Measurements from ENCODE around the gene ACE. TPM values are rescaled to one million over a fixed set of nuclear protein-coding genes. Genes with fewer than 3 reads are reported as not detected.

Gene ACE
- total RNA-seq, 1 experiment from 2014 or later, result 0.76 TPM

GRCh38 chr17:63487014-63487339 lies 10.1 kb downstream of the ACE start:
- Histone ChIP-seq H4K20me1 (ENCODE audit: insufficient read depth) (no peaks in the 10 kb centered on the region), H3K4me1 (replicated peaks; ENCODE audit: insufficient read depth) (no peaks in the 10 kb centered on the region), H3K9me3 (ENCODE audit: insufficient read depth, low read depth) (no peaks in the 10 kb centered on the region), H3F3A (ENCODE audit: insufficient read depth, low read depth) (no peaks in the 10 kb centered on the region), H2AFZ (no peak overlapping the region), H3K9me2 (ENCODE audit: insufficient read depth) (no peaks in the 10 kb centered on the region), H3K27me3 (ENCODE audit: insufficient read depth, low read depth) (peaks cover 43% of the 10 kb centered on the region), H3K4me3 (no peak overlapping the region), H3K36me3 (ENCODE audit: low read depth) (no peaks in the 10 kb centered on the region), H3K79me2 (ENCODE audit: low read depth) (no peaks in the 10 kb centered on the region), H3K4me2 (no peak overlapping the region), H3K27ac (no peak overlapping the region)
- intact Hi-C loops (cut with micrococcal nuclease; ENCODE audit: unreplicated experiment), result no loop called here
- POLR2A ChIA-PET (ENCODE audit: unreplicated experiment), result no interaction called here
- CTCF ChIA-PET, result no interaction called here
- BruUV-seq (replicated peaks), result no TSS peak
- DNase-seq, result no peak
- TF ChIP-seq CTCF (conservative IDR thresholded peaks at IDR 0.05), result no peak
- no peak for TF ChIP-seq EZH2 (IDR thresholded peaks at IDR 0.05; ENCODE audit: low read depth)

- H2AFZ ChIP-seq, result no peak overlapping the region
- CTCF ChIA-PET, result interaction anchor here (0.5 kb wide), 1 partner anchor 850 kb away, joined by 3 read pairs; no protein-coding TSS in a partner anchor
- H3K36me3 ChIP-seq (ENCODE audit: low read depth), result no peaks in the 10 kb centered on the region
- POLR2A ChIA-PET (ENCODE audit: unreplicated experiment), result no interaction called here
- no peaks in the 10 kb centered on the region for H4K20me1 ChIP-seq (ENCODE audit: insufficient read depth)
- H3K79me2 ChIP-seq (ENCODE audit: low read depth), result no peaks in the 10 kb centered on the region
- DNase-seq, result no peak
- no peaks in the 10 kb centered on the region for H3K9me3 ChIP-seq (ENCODE audit: insufficient read depth, low read depth)
- H3K9me2 ChIP-seq (ENCODE audit: insufficient read depth), result no peaks in the 10 kb centered on the region
- H3K27ac ChIP-seq, result no peak overlapping the region
- no peak for TF ChIP-seq EZH2 (IDR thresholded peaks at IDR 0.05; ENCODE audit: low read depth)
- TF ChIP-seq CTCF (conservative IDR thresholded peaks at IDR 0.05), result no peak
- no TSS peak for BruUV-seq (replicated peaks)
- intact Hi-C loops (cut with micrococcal nuclease; ENCODE audit: unreplicated experiment), result no loop called here
- H3K4me3 ChIP-seq, result no peak overlapping the region
- no peaks in the 10 kb centered on the region for H3F3A ChIP-seq (ENCODE audit: insufficient read depth, low read depth)
- H3K27me3 ChIP-seq (ENCODE audit: insufficient read depth, low read depth), result peaks cover 60% of the 10 kb centered on the region
- H3K4me2 ChIP-seq, result no peak overlapping the region
- no peaks in the 10 kb centered on the region for H3K4me1 ChIP-seq (replicated peaks; ENCODE audit: insufficient read depth)
These were observed 12.0 kb downstream of the ACE start for GRCh38 chr17:63488851-63489250.

DNA sequence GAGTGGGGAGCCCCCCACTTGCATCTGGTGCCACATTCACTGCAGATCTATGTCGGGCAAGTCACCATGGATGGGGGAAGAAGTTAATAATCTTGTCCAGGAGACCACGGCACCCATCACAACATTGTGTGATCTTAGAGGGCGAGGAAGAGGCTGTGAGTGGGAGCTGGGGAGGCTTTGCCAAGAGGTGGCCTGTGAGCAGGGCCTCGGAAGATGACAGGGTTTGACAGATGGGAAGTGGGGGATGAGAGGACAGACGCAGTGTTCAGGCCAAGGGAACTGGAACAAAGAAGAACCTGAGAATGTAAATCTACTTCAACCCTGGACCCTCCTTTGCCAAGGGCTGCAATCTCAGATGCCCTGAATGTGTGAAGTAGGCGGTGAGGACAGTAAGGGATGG lies 12.4 kb downstream of the ACE start:
- no peaks in the 10 kb centered on the region for H3K9me3 ChIP-seq (ENCODE audit: insufficient read depth, low read depth)
- no peak overlapping the region for H2AFZ ChIP-seq
- no TSS peak for BruUV-seq (replicated peaks)
- intact Hi-C loops (cut with micrococcal nuclease; ENCODE audit: unreplicated experiment), result no loop called here
- H3K4me3 ChIP-seq, result no peak overlapping the region
- H3K9me2 ChIP-seq (ENCODE audit: insufficient read depth), result no peaks in the 10 kb centered on the region
- H4K20me1 ChIP-seq (ENCODE audit: insufficient read depth), result no peaks in the 10 kb centered on the region
- ChIA-PET POLR2A (ENCODE audit: unreplicated experiment) (no interaction called here), CTCF (interaction anchor here (0.6 kb wide), 1 partner anchor 464 kb away, joined by 20 read pairs; no protein-coding TSS in a partner anchor)
- no peaks in the 10 kb centered on the region for H3K79me2 ChIP-seq (ENCODE audit: low read depth)
- H3K27me3 ChIP-seq (ENCODE audit: insufficient read depth, low read depth), result peaks cover 63% of the 10 kb centered on the region
- no peaks in the 10 kb centered on the region for H3K36me3 ChIP-seq (ENCODE audit: low read depth)
- no peaks in the 10 kb centered on the region for H3K4me1 ChIP-seq (replicated peaks; ENCODE audit: insufficient read depth)
- H3F3A ChIP-seq (ENCODE audit: insufficient read depth, low read depth), result no peaks in the 10 kb centered on the region
- TF ChIP-seq CTCF (conservative IDR thresholded peaks at IDR 0.05) (no peak), EZH2 (IDR thresholded peaks at IDR 0.05; ENCODE audit: low read depth) (no peak)
- H3K27ac ChIP-seq, result no peak overlapping the region
- no peak overlapping the region for H3K4me2 ChIP-seq
- no peak for DNase-seq
